8988T (cell line): ENCODE data around the gene RIN3.

ENCODE experiments used
- DNase-seq: peaks from one replicate; pipeline ENCODE4 v3.0.0; 2011

RIN3 gene

DNA sequence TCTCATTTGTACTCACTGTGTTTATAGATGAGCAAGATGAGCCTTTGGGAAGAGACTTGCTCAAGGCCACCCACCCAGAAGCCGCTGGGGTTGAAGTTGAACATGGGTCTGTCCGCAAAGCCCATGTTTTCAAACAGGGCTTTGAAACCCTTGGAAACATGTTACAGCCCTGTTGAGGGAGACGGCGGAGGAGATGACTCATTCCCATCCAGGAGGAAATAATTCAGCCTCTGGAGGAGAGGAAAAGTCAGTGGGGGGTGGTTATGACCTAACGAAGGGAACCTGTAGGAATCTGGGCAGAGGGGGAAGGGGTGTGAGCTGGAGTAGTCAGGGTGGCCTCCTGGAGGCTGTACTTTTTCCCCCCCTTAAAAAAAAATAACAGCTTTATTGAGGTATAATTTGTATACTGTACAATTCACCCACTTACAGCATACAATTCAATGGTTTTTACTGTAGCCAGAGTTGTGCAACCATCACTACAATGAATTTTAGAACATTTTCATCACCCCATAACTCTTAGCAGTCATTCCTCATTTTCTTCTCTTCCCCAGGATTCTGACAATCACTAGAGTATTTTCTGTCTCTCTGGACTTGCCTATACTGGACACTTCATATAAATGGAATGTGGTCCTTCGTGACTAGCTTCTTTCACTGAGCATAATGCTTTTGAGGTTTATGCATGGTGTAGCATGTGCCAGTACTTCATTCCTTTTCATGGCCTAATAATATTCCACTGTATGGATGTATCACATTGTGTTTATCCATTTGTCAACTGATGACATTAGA is 1.9 kb upstream of the RIN3 start:
- peak; percentile 93 for DNase-seq

DNA sequence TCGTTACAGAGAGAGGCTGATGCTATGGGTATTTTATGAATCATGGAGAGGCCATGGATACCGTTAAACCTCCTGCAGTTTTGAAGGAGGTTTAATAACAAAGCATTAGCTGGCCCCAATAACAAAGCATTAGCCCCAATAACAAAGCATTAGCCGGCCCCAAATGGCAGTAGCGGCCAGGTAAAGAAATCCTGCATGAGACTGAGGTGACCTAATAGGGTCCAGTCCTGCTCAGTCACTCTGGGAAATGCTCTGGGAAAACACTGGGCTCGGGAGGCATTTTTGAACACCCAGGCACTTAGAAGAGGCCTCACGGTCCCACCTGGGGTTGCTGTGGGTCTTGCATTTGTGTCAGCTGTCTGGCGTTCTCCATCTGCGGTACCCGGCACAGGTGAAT is 776 bp upstream of the RIN3 start:
- DNase-seq, result no peak

DNA sequence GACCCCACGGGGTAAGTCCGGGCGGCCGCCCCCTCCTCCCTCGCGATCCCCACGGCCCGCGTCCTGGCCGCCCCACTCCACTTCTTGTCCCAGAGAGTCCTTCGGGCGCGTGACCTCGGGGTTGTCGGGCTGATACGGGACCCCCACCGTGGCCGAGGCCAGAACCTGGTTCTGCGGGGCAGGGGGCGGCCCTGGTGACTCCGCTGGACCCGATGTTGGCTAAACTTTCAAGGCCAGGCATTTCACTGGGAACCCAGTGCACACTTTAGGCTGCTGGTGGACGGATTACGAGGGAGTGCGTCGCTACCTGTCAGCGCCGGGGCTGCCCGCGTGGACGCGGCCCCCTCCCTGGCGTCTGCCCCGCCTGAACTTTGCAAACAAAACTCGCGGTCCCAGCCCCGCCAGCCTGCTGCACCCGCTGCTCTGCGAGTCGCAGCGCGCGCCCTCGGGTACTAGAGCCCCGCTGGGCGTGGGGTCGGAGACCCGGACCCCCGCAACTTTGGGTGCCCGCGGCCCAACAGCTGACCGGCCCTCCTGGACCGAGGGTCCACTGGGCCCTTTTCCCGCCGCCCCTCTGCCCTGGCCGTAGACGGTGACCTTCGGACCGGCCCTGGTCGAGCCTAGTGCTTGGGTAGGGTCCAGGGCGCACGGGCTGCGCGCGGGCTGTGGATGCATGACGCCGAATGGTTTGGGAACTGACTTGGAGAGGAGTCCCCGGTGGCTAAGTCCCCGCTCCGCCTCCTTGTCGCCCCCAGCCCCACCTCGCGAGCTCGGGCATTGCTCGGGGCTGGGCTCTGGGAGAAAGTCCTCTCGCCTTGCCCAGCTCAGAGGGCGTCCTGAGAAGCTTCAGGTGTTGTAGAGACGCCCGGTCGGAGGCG is 624 bp downstream of the RIN3 start:
- DNase-seq, result no peak

DNA sequence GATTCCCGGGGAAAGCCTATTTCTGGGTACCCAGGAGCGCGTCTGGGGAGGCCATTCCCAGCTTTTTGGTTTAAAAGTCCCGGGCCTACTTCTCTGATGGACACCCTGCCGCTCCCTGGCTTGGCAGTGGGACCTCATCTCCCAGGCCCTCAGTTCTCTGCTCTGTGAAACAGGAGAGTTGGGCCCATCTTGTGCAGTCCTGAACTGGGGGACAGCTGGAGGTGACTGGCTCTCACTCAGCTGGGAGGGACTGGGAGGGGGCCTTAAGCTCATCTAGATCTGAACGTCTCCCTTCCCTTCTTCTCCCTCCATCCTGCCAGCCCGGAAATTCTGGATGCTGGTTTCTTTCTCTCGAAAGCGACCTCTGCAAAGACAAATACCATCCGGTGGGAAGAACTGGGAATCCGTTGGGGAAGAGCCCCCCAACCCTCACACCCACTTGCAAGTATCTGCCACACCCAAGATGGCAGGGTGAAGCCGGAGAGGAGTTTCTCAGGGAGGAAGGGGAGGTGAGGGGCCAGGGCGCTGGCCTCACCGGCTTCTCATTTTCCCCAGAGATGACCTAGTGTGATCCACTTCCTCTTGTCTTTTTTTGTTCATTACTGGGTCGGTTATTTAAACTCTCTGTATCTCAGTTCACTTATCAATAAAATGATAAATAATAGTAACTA is 1.4 kb downstream of the RIN3 start:
- no peak for DNase-seq

DNA sequence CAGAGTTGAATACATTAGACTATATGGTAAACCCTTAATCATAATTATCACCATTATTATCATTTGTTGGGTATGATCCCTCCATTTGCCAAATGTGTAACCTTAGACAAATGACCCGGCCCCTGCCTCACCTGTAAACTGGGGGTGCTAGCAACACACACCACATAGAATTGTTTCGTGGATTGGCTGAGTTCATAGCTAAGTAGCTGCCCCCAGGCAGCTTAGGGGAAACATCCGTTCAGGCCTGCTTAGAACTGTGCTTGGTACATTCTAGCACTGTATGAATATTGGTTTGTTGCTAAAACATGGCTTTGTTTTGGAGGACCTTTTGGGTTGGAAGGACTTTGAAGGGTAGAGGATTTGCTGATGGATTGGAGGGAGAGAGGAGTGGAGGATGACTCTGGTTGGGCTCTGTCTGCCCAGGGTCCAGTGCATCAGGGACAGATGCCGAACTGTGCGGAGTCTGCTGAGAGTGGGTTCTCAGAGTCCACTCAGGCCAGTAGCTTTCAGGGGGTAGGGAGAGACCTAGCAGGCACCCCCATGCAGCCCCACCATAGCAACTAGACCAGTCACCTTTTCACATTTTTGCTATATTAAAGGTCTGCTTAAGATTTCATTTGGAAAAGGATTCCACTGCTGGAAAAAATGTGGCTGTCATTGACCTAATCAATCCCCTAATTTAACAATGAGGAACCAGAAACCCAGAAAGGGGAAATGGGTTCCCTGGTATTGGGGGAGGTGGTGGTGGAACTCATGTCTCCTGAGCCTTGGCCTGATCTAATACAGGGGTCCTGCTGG is 2.2 kb downstream of the RIN3 start:
- DNase-seq, result no peak

DNA sequence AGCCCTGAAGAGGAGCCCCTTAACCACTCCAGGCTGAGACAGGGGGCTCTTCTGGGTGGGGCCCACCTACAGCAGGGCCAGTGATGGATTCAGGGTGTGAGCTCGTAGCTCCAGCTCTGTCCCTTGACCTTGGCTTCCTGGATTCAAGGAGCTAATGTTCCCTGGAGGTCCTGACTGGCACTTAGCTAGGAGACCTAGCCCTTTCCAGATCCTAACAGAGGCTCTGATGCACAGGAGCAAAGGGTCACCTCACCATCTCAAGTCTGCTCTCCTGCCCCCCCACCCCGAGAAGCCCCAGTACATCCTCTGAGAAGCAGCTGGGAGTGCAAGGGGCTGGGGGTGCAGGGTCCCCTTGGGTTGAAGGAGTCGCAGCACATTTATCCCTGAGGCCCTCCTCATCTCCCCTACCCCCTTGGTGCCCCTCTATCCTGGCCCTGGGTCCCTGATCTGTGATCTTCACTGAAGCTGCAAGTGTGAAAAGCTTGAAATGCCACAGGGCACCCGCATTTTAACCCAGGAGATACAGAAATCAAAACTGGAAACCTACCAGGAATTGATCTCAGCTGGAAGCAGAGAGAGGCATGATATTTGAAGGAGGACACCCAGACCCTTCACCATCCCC is 2.9 kb downstream of the RIN3 start:
- DNase-seq, result no peak

DNA sequence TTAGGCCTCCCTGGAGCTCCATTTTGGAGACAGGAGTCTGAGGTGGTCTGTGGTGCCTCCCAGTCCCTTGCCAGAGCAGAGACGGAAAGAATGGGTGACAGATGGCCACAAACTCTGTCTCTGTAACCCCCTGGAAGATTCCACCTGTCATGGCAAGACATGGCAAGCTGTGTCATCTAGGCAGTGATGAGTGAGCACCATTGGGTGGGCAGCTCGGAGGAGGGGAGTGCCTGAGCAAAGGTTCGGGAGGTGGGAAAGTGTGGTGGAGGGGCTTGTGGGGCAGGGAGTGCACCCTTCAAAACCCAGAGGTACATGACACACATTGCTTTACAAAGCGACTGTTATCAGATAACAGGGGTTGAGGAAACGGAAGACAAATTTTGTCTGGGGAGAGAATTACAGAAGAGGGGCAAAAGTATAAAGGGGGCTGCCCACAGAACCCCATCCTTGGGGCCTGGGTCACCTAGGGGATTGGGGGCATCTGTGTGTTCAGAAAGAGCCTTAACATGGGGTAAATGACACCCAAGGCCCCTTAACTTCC is 3.5 kb downstream of the RIN3 start:
- no peak for DNase-seq

DNA sequence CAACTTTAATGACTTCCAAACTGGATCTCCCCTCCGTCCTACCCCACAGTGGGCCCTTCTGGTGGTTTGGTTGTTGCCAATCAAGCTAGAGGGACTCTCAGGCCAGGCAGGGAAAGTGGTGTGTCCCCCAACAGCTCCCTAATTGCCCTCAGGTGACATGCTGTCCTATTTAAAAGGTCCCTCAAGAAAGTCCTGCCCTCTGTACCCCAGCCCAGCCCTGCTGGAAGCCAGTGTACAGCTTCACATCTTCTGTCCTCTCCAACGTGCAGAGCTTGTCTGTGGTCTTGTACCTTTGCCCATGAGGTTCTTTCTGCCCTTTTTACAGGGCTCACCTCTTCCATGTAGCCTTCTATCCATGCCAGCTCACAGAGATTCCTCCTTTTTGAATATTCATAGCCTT is 4.2 kb downstream of the RIN3 start:
- DNase-seq, result no peak

DNA sequence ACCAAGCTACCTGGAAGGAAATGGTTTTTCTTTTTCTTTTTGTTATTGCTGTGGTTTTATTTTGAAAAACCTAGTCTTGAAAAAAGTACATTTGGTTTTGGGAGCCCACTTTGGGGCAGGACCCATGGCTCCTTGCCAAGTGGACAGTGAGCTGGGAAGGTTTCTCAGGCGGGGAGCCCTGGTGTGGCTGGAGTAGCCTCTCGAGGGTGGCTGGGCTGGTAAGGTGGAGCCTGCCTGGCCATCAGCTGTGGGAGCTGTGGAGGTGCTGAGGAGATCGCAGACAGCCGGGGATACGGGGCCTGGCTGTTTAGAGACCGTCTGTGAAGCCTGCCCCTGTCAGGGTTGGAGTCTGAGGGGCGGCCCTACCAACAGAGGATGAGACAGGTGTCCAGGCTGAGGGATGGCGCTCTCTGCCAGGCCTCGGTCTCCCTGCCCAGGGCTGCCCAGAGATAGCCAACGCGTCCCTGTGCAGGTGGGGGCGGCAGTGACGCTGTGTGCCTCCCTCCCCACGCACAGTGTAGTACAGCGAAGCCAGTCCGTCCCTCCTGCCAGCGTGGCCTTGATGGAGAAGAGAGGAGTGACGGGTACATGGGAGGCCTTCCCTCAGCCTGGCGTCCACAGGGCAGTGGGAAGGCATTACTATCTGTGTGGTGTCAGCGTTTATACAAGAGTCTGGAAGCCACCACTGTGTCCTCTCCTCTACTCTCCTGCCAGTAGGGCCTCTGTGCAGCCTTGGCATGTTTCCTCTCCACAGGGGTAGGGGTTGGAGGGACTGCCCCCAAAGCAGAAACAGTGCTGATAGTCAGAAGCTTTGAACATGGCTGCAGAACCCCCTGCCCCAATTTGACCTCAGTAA is 5.9 kb downstream of the RIN3 start:
- DNase-seq, result no peak

DNA sequence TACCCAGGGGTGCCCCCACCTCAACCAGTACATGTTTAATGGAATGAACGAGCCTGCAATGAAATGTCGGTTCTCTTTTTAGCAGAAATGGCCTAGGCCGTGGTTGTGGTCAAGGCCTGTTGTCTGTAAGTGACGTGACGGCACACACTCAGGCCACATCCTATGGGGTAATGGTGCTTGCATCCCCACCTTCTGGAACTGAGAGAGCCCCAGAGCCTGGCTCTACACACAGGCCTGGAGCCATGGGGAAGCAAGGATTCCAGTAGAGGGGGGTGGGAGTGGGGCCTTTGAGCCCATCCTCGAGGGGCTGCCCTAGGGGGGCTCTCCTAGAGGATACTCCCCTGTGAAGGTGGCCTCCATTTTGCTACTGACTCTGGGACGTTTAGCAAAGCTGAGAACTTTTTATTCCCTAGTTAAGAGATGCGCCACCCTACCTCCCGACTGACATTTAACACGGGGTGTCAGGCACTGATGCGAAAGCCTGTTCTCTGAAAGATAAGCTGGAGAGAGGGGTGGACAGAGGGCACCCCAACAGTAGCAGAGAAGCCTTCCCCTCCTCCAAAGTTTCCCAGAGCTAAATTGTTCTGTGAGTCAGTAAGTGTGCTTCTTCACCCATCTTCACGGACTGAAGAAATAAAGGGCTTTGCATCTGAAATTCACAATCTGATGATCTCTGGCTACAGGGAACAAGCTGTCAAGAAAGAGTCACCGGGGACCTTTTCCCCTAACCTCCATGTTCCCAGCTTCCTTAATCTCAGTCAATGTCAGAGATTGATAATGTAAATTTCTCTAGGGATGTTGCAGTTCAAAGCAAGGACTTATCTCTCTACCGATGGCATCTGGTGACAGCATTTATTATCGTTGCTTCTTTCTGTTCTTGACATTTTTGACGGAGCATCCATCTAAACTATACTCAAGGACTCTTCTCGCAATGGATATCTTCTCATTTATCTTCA is 6.8 kb downstream of the RIN3 start:
- DNase-seq, result no peak

DNA sequence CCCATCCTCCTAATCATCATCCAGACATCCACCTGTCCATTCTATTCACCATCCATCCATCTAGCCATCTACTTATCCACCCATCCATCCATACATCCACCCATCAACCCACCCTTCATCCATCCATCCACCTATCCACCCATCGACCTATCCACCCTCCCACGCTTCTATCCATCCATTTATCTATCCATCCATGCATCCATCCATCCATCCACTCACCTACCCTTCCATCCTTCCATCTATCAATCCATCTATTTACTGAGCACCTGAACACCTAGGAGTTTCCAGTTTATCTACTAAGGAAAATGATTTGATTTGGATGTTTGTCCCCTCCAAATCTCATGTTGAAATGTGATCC is 7.5 kb downstream of the RIN3 start:
- DNase-seq, result no peak

DNA sequence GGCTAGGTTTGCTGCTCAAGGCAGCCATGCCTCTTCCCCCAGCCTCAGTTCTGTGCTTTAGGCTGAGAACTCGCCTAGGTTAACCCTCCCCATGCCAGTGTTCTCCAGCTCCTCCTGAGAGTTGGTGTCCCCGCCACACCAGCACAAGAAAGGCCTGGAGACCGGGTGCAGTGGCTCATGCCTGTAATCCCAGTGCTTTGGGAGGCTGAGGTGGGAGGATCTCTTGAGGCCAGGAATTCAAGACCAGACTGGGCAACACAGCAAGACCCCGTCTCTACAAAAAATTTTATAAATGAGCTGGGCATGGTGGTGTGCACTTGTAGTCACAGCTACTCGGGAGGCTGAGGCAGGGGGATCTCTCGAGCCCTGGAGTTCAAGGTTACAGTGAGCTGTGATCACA is 10.2 kb downstream of the RIN3 start:
- no peak for DNase-seq

DNA sequence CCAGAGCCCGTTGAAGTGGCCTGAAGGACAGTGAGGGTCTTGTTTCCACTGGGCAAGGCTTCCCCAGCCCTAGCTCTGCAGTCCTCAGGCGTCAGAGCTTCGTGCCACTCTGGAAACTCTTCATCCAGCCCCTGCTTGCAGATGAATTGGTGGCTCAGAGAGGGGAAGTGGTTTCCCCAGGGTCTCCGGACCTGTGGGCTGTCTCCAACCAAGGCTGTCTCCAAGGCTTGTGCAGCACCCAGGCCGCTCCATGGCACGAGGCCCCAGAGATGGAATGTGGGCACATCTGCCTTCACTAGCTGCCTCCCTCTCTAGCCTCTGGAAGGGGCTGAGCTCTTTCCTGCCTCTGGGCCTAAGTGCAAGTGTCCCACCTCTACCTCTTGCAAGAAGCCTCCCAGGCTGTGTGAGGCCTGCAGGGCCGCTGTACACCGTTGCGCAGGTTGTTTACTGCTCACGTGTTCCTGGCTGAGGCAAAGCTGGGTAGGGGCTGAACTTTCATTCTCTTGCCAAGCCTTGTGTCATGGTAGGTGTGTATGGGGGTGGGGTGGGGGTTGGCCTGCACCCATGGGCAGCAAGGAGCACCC is 11.1 kb downstream of the RIN3 start:
- no peak for DNase-seq

DNA sequence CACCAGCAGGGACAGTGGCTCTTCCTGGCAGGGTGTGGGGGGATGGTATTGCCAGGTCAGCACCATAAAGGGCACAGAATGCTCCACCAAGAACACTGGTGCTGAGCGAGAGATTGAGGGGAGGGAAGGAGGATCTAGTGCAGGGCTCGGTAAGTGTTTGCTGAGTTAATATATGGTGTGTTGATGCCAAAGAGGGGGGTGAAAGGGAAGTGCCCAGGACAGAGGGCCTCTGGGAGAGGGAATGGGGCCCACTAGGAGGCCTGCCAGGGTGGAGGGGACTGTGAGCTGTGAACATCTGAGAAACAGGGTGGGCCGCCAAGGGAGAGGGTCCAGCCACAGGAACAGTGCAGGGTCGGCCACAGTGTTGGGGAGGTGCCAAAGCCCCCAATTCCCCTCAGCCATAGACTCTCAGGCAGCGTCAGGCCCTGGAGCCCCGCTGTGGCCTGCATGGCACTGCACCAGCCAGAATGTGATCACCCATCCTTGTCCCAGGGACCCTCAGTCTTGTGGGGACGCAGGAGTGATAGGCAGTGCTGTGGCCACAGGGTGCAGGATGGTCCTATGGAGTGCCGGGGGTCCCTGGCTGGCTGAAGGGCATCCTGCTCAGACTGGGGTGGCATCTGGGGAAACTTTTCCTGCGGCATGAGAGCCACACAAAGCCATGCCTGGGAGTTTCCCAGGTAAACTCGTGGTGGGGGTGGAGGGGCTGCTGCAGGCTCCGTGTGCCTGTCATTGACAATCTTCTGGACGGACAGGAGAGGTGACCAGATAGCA is 11.9 kb downstream of the RIN3 start:
- no peak for DNase-seq

DNA sequence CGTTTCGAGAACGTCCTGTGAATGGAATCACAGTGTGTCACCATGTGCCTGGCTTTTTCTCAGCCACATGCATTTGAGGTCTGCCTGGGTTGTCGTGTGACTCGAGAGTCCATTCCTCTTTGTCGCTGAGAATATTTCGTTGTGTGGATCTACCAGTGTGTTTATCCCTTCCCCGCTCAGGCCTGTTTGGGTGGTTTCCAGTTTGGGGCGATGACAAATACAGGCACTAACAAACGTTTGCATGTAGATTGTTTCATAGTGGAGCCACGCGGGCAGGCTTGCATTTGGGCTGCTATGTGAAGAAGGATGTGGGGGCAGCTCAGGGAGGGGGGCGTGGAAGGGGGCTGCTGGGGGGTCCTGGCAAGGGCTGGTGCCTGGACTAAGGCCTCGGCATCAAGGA is 14.1 kb downstream of the RIN3 start:
- DNase-seq, result no peak

DNA sequence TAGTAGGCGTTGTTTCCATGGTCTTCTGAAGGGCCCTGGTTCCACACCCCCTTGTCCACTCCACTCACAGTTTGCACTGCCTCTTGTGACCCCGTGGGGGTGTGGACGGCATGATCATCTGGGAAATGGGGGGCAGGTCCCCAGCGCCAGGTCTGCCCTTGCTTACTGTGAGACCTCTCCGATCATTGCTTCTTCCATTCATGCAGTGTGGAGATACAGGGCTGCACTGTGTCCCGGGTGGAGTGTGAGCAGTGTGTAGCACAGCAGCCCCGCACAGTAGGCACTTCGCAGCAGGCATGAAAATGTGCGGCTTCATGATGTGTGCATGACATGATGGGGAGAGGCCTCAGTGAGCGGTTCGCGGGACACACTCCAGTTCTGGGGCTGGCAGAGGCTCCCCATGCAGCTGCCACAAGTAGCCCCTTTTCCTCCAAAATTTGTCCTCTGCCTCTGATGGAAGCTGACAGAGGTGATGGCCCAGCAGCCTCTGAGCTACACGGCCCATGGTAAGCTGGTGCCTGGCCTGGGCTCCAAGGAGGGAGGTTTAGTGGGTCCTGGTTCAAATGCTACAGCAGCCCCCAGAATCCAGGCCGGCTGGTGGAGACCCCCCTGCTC is 15.0 kb downstream of the RIN3 start:
- no peak for DNase-seq

DNA sequence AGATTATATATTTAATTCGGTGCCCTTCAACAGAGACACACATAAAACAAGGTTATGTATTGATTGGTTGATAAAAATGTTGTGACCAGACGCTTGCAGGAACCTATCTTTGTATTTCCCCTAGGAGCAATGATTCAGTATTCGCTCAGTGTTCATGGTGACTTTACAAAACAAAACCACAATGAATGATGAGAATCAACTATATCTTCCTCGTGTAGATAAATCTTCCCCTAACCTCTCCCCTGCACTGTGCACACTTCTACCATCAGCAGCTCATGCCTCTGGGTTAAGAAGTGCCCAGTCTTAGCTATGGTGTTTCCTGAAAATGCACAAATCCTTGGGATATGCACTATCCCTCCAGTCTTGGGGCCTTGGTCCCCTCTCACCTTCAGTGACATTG is 16.3 kb downstream of the RIN3 start:
- DNase-seq, result no peak

DNA sequence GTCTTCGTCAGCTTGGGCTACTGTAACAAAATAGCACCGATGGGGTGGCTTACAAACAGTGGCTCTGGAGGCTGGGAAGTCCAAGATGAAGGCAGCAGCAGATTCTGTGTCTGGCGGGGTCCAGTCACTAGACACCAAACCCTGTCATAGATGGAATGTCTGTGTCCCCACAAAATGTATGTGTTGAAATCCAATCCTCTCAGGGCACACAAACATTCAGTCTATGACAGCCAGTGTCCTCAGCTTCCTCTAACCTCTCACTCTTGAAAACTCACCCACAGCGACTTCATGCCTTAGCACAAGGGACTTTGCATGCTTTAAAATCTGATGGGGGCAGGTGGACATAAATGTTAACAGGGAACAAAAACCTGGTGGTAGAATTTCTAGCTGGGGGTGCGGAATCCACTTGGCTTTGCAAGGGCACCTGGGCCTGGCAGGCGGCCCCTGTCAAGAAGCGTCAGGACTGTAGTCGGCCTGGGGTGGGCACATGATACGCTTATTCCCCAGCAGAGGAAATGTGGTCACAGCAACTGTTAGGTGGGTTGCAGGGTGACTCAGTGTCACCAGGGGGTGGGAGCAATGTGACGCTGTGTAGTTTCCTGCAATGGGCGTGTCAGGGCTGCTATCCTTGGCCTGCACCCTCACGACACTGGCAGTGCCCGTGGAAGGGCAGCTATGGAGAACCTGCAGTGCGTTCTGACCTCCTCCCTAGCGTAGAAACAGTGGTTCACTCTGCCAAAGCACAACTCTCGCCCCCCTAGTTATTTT is 17.7 kb downstream of the RIN3 start:
- no peak for DNase-seq
